ENCODE results near the gene SMKR1.

DNA sequence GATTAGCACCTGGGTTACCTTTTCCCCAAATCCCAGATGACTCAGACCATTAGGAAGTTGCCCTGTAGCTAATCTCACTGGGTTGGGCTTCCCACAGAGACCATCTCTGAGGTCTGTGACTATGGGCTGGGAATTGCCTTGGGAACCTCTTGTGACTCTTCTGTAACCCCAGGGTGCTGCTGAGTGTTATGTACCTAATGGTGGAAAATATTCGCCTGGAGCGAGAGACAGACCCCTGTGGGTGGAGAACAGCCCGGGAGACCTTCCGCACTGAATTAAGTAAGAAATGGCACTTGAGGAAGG is 48.1 kb upstream of the SMKR1 start:
- no peak for TF ChIP-seq TP53 (CRISPR knock-in tag; IDR thresholded peaks at IDR 0.05)
- no peak for TF ChIP-seq KDM1A (IDR thresholded peaks at IDR 0.05; ENCODE audit: low read depth)
- no peak for TF ChIP-seq JUNB (IDR thresholded peaks at IDR 0.05)
- no peak for TF ChIP-seq CHD4 (IDR thresholded peaks at IDR 0.05; ENCODE audit: borderline replicate concordance)
- no peak for TF ChIP-seq POLR2A (IDR thresholded peaks at IDR 0.05; ENCODE audit: low read length)
- TF ChIP-seq, protein P1, sequence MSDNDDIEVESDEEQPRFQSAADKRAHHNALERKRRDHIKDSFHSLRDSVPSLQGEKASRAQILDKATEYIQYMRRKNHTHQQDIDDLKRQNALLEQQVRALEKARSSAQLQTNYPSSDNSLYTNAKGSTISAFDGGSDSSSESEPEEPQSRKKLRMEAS (IDR thresholded peaks at IDR 0.05), result no peak
- TF ChIP-seq CTCF (IDR thresholded peaks at IDR 0.05), result no peak
- no peak for TF ChIP-seq GATA3 (IDR thresholded peaks at IDR 0.05; ENCODE audit: borderline replicate concordance)
- TF ChIP-seq JUN (IDR thresholded peaks at IDR 0.05), result no peak
- no peak for TF ChIP-seq CBX2 (IDR thresholded peaks at IDR 0.05; ENCODE audit: borderline replicate concordance, low read depth)
